NCI-H748 treated with DMSO at 0.1 percent for 48 hours (cell line): ENCODE measurements around the gene OR10J1.
"Not testable (repeated sequence)": the region's sequence is repeated elsewhere in the genome, so short reads cannot be mapped to it uniquely, and the experiment has no call there.

ENCODE experiments used
- DNase-seq: peaks from one replicate; lab custom pipeline; 2025; lab: John Stamatoyannopoulos, UW

OR10J1 gene, protein sequence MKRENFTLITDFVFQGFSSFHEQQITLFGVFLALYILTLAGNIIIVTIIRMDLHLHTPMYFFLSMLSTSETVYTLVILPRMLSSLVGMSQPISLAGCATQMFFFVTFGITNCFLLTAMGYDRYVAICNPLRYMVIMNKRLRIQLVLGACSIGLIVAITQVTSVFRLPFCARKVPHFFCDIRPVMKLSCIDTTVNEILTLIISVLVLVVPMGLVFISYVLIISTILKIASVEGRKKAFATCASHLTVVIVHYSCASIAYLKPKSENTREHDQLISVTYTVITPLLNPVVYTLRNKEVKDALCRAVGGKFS

DNA sequence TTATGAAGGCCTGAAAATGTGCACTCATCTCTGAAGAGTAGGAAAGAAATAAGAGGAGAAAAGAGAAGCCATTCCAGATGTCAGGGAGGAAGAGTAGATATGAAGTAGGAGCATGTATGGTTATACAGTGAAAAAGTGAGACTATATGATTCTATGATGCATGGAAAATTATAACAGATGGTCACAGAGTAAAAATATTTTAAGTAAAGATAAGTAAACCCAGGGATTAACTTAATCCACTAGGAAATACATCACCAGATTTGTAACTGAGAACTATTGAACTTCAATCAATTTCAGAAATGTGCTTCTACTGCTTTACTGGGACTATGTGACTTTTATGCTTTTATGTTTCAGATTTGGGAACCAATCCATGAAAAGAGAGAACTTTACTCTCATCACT lies at the start of gene OR10J1:
Gene OR10J1, plus strand, starts transcription at position 301 of the 400 bp plus-strand sequence. Its CDS starts 70 bp downstream, at position 371.
- no peak for DNase-seq

DNA sequence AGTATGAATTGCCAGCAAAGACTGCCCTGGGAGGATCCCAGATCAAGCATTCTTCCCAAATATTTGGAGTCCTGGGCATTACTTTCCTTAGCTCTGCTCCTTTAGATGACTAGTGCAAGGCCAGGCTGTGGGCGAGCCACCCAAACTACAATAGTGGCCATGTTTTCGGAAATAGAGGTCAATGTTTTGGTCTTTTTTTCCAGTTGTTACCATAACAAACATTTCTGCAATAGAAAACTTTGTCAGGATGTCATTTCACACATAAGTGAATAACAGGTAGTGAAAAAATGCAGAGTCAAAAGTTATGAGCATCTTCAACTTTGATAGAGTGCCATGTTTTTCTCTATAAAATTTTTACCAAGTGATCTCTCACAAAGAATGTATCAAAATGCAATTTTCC lies 32.7 kb upstream of the OR10J1 start:
- DNase-seq, result no peak

DNA sequence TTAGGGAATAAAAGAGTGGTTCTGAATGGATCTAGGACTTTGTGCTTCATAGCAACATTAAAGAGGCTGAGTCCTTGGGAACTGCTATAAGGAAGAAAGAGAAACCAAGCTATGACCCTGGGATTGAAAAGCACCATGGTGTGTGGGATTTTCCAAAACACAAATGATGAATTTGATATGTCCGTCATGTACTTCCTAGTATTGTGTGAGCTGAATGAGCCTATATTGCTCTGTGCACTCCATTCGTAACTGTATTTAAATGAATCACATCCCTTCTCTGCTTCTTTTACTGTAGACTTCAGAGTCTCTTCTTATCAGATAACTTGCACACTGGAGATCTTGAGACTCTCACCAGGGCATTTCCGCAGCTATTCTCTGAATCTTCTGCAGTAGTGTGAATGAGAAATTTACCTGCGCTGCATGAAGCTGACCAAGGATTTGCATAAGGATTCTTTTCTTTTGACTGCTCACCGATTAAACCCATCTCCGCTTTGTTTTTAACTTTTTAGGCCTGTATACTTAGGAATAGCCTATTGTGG lies 30.6 kb upstream of the OR10J1 start:
- DNase-seq, result no peak

DNA sequence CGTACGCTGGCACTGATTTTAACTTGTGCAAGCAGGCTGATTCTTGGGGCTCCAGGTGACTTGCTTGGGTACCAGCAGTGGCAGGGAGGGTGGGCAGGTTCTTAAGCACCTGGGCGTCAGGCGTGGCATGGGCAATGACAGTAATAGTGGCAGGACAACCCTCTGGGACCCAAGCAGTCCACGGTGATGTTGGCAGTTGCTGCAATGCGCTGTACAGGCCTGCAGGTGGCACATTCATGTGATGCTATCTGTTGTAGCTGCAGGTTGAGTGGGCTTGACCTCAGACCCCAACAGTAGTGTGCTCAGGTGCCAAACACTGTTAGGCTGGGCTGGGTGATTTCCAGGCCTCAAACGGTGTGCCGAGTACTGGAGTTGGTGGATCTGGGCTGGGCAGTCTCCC lies 17.7 kb upstream of the OR10J1 start:
- DNase-seq, result no peak

DNA sequence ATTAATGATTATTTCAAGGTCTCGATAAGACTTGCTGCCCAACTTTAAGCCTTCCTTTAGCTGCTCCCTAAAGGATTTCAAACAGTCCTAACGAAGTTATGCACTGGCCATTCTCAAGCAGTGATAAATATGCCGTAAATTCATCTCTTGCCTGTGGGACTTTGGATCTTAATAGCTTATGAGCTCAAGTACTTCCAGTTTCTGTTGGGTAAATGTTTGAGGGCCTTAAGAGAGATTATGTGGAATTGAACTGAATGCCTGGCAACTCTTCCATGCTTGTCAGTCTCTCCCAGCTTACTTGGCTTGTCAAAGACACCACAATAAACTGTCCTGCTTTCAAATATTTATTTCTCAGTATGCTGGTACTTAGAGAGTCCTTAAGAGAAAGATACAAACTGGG lies 11.0 kb upstream of the OR10J1 start:
- DNase-seq, result no peak

DNA sequence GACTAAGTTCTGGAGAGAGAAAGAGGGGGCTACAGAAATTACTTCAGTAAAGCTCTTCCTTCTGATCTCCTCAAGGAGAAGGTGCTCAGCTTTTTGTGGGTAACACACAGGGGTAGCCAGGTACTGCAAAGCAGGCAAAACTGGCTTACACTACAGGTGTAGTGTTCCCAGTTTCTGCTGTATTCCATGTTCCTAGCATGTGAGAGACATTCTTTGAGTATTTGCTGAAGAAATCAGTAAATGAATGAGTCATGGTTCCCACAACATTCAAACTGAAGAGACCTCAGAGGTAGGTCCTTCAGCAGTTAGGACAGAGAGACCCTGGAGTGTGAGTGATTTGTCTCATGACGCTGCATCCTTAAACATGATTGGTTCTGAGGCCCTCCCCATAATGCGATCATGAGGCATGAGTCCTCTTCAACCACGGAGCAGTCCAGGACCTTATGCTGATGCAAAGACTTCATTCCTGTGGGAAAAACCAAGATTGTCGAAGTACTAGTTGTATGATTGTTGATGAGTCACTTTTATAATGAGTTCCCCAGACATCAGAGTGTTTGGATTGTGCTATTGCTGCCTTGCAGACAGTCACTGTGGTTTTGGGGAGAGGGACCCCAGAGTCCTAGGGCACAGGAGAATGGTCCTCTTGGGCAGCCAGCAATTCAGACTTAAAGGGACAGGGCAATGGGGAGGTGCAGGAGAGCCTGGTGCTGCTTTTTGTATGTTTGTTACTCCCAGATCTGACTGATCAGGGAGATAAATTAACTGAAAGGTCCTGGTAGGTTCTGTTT lies 10.3 kb upstream of the OR10J1 start:
- DNase-seq, result no peak

DNA sequence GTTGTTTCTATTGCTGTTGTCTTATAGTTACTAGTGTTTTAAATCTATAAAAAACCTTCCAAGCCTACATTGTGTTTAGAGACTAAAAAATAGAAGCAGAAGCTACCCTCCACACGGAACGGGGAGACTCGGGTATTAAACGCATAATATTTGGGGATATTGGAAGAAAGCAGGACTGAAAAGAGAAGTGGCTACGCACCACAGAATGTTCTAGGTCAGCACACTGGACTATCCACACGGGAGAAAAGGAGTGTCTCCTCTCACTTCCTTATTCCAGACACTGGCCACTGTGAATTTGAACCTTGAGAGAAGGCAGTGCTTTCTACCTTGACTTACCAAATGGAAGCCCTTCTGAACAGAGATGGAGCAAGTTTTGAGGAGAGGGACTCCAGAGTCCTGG lies 8.5 kb upstream of the OR10J1 start:
- DNase-seq, result no peak

DNA sequence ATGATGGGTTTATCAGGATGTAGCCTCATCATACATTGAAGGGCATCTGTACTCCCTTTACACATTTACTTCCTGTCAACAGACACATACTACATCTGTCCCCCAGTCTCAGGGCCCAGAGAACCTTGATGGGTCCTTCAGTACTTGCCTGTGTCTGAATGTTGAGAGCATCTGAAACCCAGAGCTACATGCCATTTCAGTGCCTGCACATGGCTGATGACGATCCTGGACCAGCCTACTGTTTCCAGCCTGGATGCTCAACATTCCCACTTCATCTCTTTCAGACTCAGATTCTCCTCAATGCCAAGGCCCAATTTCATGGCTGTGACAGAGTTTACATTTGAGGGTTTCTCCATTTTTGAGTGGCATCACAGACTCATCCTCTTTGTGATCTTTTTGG lies 7.6 kb upstream of the OR10J1 start, which contains the start of gene OR10J4:
Gene OR10J4, plus strand, starts transcription at position 301 of the 400 bp plus-strand sequence.
- DNase-seq, result no peak

DNA sequence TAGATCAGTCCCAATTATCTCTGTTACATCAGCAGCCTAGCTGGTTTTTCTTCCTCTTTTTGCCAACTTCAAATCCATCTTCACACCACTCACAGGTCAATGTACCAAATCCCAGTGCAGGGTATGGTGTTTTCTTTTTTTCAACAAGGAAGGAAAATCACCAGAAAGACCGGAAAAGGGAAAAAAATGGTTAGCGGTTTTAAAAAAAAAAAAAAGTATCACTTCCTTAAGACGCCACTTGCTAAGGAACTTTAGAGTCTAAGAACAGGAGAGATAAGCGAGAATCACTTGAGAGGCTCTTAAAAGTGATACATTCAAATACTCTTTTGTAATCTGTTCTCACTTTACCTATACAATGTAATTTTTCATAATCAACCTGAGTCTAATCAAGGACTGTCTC lies 3.1 kb upstream of the OR10J1 start:
- DNase-seq, result no peak

DNA sequence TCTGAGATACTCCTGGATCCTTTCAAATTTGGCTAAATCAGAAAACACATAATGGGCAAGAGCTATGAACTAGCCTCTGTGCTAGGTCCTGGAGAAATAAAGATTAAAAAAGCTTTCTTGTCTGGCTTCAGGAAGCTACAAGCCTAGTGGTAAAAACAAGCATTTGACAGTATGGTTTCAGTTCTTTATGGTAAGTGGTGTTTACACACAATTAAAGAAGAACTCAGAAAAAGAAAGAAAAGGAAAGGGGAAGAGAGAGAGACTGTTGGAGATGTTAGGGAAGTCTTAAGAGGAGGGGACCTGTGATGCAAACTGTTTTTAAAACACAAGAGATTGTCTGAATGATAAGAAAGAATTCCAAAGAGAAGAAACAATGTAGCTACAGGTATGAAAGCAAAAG lies 1.8 kb downstream of the OR10J1 start:
- no peak for DNase-seq

DNA sequence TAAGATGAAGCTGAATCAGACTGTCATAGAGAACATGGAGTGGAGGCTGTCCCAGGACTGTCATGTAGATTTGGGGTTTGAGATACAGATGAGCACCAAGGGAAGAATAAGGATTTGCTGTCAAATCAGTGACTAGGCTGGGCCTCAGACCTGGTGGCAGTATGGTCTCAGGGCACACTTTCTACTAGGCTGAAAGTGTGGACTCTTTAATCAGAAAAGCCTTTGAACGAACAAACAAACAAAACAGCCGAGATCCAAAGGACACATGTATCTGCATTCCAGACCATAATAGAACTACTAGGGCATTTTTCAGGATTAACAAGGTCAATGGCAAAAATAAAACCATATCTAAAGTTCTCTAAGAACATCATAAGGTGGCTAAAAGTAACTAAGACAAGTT lies 2.9 kb downstream of the OR10J1 start:
- no peak for DNase-seq

DNA sequence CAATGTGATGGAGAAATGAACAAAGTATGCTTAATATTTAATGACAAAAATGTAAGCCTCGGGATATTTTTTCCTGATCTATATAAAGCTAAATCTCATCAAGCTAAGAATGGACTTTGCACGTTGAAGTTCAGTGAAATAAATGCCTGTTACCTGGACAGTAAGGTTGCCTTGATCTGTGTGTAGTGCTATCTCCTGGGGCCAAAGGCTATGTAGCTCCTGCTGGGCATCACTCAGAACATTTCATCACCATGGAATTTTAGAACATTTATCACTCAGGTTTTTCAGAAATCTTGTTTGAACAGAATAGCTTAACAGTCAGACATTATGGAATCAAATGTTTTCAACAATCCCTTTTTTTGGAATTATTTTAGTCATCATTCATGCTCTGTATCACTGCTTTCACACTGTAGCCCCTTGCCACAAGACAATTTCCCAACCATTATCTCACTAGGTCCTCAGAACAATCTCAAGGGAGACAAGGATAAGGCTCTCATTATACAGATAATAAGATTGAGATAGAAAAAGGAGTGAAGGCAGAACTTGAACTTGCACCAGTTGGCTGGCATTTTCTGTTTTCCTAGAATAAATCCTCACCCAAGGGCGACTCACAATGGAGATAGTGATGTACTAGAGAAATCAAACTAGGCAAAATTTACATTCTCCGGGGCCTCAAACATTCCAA lies 3.7 kb downstream of the OR10J1 start:
- no peak for DNase-seq

DNA sequence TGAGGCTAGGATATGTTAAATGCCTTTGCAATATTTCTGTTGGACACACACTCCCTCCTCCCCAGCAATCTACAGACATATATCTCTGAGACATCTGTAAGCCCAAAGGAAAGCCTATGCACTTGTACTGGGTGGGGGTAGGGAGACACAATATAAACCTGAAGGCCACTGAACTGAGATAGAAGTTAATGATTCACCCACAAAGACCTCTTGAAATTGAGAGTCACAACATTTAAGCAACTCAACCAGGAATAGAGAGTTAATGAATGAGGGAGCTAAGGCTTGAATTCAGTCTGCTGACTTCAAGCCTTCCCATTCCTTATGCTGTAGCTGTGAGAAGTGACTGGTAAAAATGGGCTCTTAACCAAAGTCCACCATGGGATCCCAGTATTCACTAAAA lies 5.0 kb downstream of the OR10J1 start:
- DNase-seq, result no peak

DNA sequence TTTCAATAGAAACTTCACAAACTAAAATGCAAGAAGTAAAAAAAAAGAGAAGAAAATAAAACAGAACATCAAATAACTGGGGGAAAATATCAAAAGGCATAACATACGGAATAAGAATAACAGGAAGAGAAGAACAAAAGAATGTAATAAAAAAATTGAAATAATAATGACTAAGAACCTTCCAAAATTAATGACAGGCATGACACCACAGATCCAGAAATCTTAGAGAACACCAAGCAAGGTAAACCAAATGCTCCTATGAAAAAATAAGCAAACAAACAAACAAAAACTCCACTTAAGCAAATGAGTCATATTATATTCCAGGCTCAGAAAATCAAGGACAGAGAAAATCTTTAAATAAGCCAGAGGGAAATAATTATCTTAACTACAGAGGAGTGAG lies 8.7 kb downstream of the OR10J1 start:
- no peak for DNase-seq

DNA sequence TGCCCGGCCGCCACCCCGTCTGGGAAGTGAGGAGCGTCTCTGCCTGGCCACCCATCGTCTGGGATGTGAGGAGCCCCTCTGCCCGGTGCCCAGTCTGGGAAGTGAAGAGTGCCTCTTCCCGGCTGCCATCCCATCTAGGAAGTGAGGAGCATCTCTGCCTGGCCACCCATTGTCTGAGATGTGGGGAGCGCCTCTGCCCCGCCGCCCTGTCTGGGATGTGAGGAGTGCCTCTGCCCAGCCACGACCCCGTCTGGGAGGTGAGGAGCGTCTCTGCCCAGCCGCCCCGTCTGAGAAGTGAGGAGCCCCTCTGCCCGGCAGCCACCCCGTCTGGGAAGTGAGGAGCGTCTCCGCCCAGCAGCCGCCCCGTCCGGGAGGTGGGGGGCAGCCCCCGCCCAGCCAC lies 10.1 kb downstream of the OR10J1 start:
- not testable (repeated sequence) for DNase-seq

DNA sequence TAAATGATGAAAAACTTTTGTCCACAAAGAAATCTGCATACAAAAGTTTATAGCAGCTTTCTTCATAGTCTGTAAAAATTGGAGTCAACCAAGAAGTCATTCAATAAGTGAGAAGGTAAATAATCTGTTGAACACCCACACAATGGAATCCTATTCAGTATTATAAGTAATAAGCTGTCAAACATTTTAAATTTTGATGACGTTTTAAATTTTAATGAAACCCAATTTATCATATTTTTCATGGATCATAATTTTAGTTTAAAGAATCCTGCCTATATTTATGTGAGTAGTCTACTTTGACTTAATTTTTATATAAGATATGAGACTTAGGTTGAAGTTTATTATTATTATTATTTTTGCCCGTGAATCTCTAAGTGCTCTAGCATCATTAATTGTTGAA lies 20.0 kb downstream of the OR10J1 start:
- DNase-seq, result no peak

DNA sequence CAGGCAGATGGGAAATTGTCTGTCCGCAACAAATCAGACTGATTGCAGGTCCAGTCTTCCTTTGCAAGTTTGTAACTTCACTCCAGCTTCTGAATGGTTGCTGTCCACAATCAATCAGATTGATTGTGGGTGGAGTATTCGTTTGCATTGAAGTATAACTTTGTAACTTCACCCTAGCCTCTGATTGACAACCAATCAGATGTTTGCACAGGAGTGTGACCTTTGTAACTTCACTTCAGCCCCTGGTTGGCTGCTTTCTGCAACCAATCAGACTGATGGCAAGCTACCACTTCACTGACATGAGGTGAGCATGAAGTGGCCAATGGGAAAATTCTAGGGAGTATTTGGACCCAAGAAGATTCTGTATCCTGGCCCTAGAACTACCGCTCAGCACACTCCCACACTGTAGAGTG lies 25.7 kb downstream of the OR10J1 start:
- DNase-seq, result no peak

DNA sequence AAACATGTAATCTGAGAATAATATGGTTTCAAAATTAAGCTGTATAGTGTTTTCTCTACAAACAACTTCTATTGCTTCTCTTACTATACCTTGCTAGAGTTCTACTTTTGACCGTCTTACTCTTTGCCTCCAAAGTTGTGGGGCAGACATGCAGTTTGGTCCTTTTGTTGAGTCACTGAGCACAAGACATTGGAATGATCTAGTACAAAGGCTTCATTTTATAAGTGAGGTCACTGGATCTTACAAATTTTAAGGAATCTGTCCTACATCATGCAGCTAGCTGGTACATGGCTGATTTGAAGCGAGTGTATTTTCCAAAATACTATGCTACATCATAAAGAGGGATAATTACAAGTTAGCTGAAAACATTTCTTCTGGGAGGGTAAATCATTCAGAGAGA lies 28.8 kb downstream of the OR10J1 start:
- DNase-seq, result no peak

DNA sequence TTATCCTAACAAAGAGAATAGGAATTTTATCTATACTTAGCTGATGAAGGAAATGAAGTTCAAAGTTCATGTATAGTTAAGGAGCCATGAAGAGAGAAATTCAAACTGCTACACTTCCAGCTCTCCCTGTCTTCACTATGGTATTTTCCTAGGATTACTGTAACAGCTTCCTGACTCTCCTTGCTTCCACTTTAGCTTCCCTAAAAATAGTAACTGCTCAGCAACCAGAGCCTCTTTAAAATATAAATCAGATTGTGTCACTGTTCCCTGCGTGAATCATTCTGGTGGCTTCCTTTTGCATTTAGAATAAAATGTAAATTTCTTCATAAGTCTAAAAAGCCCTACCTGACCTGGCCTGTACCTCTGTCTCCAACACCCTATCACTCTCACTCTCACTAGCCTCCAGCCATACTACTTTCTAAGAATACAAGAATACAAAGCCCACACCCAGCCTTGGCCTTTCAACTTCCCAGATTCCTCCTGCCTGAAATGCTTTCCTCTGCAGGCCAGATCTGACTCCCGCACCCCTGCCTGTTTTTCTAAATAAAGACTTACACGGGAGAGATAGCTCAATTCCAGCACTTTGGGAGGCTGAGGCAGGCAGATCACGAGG lies 30.5 kb downstream of the OR10J1 start:
- DNase-seq, result no peak

DNA sequence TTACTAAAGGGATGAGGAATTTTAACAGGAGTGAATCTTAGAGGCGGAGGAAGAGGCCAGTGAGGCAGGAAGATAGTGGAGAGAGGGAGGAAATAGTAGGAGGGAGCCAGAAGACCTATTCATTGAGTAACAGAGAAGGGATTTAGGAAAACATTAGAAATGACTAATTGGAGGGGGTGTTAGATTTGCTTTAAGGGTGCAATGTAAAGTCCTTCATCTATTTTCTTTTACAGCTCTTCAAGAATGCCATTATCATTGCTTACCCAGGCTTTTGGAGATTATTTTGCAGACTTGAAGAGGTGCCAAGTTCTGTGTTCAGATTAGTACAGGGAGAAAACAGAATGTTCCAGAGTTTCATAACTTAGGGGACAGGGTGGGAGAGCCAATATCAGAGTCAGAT lies 33.8 kb downstream of the OR10J1 start:
- DNase-seq, result no peak

DNA sequence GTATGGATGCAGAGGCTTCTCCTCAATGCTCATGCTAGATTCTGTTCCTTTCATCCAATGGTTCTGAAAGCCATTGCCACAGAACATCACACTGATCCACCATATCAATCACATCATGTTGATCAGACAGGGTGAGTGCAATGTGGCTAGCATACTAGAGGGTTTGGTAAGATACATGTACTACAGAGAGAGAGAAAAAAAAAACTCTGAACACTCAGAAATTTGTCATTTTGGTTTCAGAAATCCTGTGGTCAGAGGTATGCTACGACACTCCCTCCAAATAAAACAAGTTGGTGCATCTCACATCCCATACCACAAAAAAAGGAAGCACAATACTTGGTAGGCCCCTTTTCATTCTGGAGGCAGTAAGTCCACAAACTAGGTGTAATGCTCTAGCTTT lies 35.4 kb downstream of the OR10J1 start:
- no peak for DNase-seq

DNA sequence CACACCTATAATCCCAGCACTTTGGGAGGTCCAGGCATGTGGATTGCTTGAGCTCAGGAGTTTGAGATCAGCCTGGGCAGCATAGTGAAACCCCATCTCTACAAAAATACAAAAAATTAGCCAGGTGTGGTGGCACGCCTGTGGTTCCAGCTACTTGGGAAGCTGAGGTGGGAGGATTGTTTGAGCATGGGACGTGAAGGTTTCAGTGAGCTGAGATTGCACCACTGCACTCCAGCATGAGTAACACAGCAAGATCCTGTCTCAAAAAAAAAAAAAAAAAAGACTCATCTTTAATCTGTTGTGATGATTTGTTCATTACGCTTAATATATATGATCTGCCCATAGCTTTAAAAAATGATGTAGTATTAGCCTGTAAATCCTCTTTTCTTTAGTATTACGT lies 44.0 kb downstream of the OR10J1 start:
- DNase-seq, result no peak
